Fibroblast of skin of left biceps (primary cell): ENCODE results near the gene MEX3A.
"Not testable (repeated sequence)": the region's sequence is repeated elsewhere in the genome, so short reads cannot be mapped to it uniquely, and the experiment has no call there.

ENCODE experiments used
- DNase-seq, 2 experiments: peaks; one replicate each; pipeline ENCODE4 v3.0.0-alpha.2; 2013; ENCODE audit warnings: low read depth in 2 of 2

Gene MEX3A

DNA sequence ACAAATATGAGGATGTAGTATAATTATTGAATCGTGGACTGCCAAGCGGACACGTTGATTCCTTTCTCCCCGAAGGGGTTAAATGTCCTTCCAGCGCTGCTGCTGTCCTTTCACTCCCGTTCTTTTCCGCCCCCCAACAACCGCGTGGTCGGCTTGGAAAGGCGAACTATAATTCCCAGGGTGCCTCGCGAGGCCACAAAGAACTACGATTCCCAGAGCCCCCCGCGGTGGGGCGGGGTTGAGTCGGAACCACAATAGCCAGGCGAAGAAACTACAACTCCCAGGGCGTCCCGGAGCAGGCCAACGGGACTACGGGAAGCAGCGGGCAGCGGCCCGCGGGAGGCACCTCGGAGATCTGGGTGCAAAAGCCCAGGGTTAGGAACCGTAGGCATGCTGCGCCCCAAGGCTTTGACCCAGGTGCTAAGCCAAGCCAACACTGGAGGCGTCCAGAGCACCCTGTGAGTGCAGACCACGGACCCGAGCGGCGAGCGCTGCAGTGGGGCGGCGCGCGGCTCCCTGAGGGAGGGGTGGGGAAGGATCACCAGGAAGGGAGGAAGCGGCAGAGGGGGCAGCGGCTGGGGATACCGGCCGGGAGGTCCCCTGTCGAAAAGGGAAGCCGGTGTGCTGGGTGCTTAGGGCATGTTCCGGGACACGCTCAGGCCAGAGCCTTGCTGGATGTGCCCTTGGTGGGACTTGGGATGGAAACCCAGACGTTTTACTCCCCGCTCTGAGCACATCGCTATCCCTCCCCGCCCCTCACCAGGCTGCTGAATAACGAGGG lies 27.6 kb downstream of the MEX3A start, which contains the start of gene LAMTOR2:
LAMTOR2 (plus strand) TSS at position 283 of the 781 bp plus-strand sequence; CDS start at position 391, 108 bp downstream.
- DNase-seq, result peak; percentile 88 to 89

DNA sequence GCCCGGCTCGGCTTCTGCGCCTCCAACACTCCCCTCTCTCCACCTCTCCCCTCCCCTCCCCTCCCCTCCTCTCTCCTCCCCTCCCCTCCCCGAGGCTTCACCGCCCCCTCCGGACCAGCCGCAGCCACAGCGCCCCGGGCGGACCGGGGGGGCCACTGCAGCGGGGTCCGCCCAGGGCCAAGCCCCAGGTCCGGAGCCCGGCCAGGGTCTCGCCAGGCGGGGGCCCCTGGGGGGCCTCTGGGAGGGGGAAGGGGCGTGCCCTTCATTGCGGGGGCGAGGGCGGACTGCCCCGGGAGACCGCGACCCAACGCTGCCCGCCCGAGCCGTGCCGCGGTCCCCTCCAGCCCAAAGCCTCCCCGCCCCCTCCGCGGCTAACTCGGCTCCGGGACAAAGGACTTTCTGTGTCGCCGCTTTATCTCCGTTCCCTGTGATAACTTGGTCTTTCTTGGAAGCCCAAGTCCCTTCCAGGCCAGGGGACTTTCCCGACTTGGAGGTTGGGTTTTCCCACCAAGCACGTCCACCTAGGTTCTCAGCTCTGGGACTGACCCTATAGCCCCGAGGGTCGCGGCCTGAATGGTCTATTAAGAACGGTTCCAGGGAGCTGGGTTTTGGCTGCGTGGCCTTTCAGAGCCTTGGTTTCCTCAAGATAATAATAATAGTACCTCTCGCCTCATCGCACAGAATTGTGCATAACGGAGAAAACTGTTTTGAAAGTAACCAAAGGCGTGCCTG lies 28.3 kb downstream of the MEX3A start, which contains the start of gene UBQLN4:
UBQLN4 (minus strand) TSS at position 31 of the 732 bp plus-strand sequence. CDS start 97 bp downstream, outside the sequence.
- DNase-seq, result peak; percentile 56 to 60

- DNase-seq, result no peak
Measured at GRCh38 chr1:156052862-156053767, 29.1 kb downstream of the MEX3A start.

- DNase-seq, result no peak
Measured at GRCh38 chr1:156051011-156051725, 31.1 kb downstream of the MEX3A start.

GRCh38 chr1:156050376-156050775 lies 31.9 kb downstream of the MEX3A start:
- no peak for DNase-seq

GRCh38 chr1:156048663-156049258 lies 33.5 kb downstream of the MEX3A start:
- DNase-seq, result no peak

DNA sequence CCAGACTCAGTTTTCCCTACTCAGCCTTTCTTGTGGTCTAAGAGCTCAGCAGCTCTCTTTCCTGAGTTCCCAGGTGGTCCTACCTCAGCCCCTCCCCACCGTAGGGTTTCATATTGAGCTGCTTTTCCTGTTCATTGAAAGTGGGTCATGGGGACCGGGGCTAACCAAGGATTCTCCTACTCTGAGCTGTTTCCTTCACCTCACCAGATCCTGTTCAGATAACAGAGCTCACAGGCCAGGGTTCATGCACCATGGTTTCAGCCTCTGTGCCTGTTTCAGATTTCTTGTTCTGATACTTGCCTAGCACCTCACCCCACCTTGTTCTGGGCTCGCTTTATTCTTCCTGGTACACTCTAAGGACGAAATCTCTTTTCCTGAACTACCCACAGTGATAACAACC lies 37.2 kb downstream of the MEX3A start:
- DNase-seq, result no peak

- DNase-seq, result no peak
Measured at GRCh38 chr1:156042828-156043227, 39.4 kb downstream of the MEX3A start.

DNA sequence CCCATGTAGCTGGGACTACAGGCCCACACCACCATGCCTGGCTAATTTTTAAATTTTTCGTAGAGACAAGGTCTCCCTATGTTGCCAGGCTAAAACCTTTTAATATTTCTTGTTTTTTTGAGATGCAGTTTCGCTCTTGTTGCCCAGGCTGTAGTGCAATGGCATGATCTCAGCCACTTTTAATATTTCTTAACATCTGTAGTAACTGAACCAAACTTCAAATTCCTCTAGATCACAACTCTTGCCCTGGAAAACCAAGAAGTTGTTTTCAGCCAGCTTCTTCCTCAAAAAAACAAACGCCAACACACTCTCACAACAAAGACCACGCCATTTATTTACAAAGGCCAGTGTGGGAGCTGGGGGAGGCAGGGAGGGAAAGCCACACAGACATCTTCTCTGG lies 47.3 kb downstream of the MEX3A start:
- DNase-seq, result not testable (repeated sequence)

GRCh38 chr1:156033011-156033410 lies 49.3 kb downstream of the MEX3A start:
- DNase-seq, result no peak

GRCh38 chr1:156026588-156026987 lies 55.7 kb downstream of the MEX3A start:
- no peak for DNase-seq

GRCh38 chr1:156025876-156026275 lies 56.4 kb downstream of the MEX3A start:
- DNase-seq, result no peak

- DNase-seq, result no peak
Measured at GRCh38 chr1:156024801-156025200, 57.5 kb downstream of the MEX3A start.
